HTERT RPE-1 (cell line): ENCODE data around the gene PTCD1.
"Not testable (repeated sequence)": the region's sequence is repeated elsewhere in the genome, so short reads cannot be mapped to it uniquely, and the experiment has no call there.

ENCODE experiments used
- in situ Hi-C: fragments of 300-500 bp; cut with MboI; formaldehyde crosslinking; loops from 4 replicates; pipeline ENCODE4 v1.14.3; 2020; ENCODE audit warnings: low sequenced_read_pairs

Gene PTCD1

GRCh38 chr7:99449326-99449725 lies 10.7 kb upstream of the PTCD1 start:
- in situ Hi-C loops, result no loop called here

GRCh38 chr7:99448855-99449254 lies 10.3 kb upstream of the PTCD1 start:
- in situ Hi-C loops, result no loop called here

GRCh38 chr7:99447943-99448342 lies 9.3 kb upstream of the PTCD1 start:
- in situ Hi-C loops, result no loop called here

- in situ Hi-C loops, result no loop called here
Observed at GRCh38 chr7:99446096-99446495, 7.5 kb upstream of the PTCD1 start.

- in situ Hi-C loops, result no loop called here
Observed at GRCh38 chr7:99440195-99440594, 1.6 kb upstream of the PTCD1 start.

GRCh38 chr7:99437946-99438572 lies 539 bp downstream of the PTCD1 start:
- in situ Hi-C loops, result no loop called here

GRCh38 chr7:99433158-99433557 lies 5.4 kb downstream of the PTCD1 start:
- in situ Hi-C loops, result no loop called here

GRCh38 chr7:99431756-99432540 lies 6.7 kb downstream of the PTCD1 start:
- in situ Hi-C loops, result not testable (repeated sequence)

- in situ Hi-C loops, result no loop called here
Observed at GRCh38 chr7:99429756-99430155, 8.8 kb downstream of the PTCD1 start.

- in situ Hi-C loops, result no loop called here
Observed at GRCh38 chr7:99428972-99429566, 9.5 kb downstream of the PTCD1 start.

- in situ Hi-C loops, result no loop called here
Observed at GRCh38 chr7:99424932-99425730, 13.5 kb downstream of the PTCD1 start.

- in situ Hi-C loops, result no loop called here
Observed at GRCh38 chr7:99422625-99423024, 16.0 kb downstream of the PTCD1 start.

- in situ Hi-C loops, result no loop called here
Observed at GRCh38 chr7:99422186-99422585, 16.4 kb downstream of the PTCD1 start.

GRCh38 chr7:99420986-99421385 lies 17.6 kb downstream of the PTCD1 start:
- in situ Hi-C loops, result no loop called here

- in situ Hi-C loops, result no loop called here
Observed at GRCh38 chr7:99420213-99420612, 18.4 kb downstream of the PTCD1 start.

- in situ Hi-C loops, result no loop called here
Observed at GRCh38 chr7:99419323-99420021, 19.1 kb downstream of the PTCD1 start.

GRCh38 chr7:99418260-99418659 lies 20.3 kb downstream of the PTCD1 start:
- in situ Hi-C loops, result no loop called here

GRCh38 chr7:99415513-99416127 lies 23.0 kb downstream of the PTCD1 start:
- in situ Hi-C loops, result not testable (repeated sequence)

- in situ Hi-C loops, result no loop called here
Observed at GRCh38 chr7:99410635-99411034, 28.0 kb downstream of the PTCD1 start.

- in situ Hi-C loops, result no loop called here
Observed at GRCh38 chr7:99409806-99410205, 28.8 kb downstream of the PTCD1 start.
